NT2/D1 (cell line): ENCODE data around the gene SDS.

Source experiments
- SUZ12 ChIP-seq: IDR thresholded peaks from 2 replicates; pipeline ENCODE4 v1.6.1; 2011; ENCODE audit not compliant: insufficient read length, insufficient read depth; ENCODE audit errors: extremely low read depth
- YY1 ChIP-seq: IDR thresholded peaks from 2 replicates; pipeline ENCODE4 v1.6.1; 2011; ENCODE audit not compliant: insufficient read length, insufficient read depth

GRCh38 chr12:113407931-113408600 lies 4.4 kb upstream of the SDS start:
- TF ChIP-seq YY1 (no peak), SUZ12 (no peak)
